GM21825 (cell line): ENCODE results near the gene RTN4RL1.

Experiments
- ATAC-seq: cut with Tn5 transposase; IDR thresholded peaks from one replicate; pipeline ENCODE4 v1.9.1; 2021; ENCODE audit warnings: mild to moderate bottlenecking, moderate library complexity; ENCODE audit not compliant: unreplicated experiment

RTN4RL1 gene

DNA sequence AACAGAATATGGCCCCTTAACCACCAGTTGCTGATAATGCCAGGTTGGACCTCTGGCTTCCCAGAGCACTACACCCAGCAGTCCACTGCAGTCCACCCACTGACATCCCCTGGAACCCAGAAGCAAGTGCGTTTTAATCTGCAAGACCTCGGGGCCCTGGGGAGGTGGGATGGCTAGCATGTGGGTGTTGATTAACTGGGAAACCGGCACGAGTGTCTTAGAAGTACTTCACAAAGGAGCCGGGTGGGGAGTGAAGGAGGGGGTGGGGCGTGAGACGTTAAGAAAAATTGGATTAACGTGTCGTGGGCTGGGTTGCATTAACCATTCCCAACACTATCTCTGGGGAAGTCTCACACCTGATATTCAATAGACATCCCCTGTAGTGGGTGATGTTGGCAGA lies 23.7 kb upstream of the RTN4RL1 start:
- no peak for ATAC-seq

DNA sequence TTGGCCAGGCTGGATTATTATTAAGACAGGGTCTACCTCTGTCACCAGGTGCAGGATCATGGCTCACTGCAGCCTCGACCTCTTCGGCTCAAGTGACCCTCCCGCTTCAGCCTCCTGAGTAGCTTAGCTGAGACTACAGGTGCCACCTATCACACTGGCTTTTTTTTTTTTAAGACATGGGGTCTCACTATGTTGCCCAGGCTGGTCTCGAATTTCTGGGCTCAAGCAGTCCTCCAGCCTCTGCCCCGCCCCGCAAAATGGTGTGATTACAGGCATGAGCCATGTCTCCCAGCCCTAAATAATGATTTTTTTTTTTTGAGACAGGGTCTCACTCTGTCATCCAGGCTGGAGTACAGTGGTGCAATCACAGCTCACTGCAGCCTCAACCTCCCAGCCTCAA lies 22.5 kb upstream of the RTN4RL1 start:
- no peak for ATAC-seq

DNA sequence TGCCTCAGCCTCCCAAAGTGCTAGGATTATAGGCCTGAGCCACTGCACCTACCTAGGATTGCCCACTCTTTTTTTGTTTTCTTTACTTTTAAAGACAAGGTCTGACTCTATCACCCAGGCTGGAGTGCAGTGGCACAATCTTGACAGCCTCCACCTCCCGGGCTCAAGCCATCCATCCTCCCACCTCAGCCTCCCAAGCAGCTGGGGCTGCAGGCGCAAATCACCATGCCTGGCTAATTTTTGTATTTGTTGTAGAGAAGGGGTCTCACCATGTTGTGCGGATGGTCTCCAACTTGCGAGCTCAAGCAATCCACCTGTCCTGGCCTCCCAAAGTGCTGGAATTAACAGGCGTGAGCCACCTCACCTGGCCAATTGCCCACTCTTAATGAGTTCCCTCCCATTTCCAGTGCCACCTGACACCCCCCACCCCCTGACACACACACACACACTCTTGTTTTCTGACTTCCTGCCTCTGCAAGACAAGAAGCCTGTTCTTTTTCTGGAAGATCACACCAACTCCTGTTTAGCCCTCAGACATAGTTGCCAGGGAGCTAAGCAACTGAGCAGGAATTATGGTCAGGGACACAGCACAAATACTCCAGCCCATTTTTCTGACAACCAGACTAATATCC lies 19.2 kb upstream of the RTN4RL1 start:
- ATAC-seq: no peak

- ATAC-seq: no peak
Measured at GRCh38 chr17:2043785-2044184, 18.7 kb upstream of the RTN4RL1 start.

- no peak for ATAC-seq
Measured at GRCh38 chr17:2042933-2043332, 17.8 kb upstream of the RTN4RL1 start.

- ATAC-seq: no peak
Measured at GRCh38 chr17:2042390-2042847, 17.3 kb upstream of the RTN4RL1 start.

DNA sequence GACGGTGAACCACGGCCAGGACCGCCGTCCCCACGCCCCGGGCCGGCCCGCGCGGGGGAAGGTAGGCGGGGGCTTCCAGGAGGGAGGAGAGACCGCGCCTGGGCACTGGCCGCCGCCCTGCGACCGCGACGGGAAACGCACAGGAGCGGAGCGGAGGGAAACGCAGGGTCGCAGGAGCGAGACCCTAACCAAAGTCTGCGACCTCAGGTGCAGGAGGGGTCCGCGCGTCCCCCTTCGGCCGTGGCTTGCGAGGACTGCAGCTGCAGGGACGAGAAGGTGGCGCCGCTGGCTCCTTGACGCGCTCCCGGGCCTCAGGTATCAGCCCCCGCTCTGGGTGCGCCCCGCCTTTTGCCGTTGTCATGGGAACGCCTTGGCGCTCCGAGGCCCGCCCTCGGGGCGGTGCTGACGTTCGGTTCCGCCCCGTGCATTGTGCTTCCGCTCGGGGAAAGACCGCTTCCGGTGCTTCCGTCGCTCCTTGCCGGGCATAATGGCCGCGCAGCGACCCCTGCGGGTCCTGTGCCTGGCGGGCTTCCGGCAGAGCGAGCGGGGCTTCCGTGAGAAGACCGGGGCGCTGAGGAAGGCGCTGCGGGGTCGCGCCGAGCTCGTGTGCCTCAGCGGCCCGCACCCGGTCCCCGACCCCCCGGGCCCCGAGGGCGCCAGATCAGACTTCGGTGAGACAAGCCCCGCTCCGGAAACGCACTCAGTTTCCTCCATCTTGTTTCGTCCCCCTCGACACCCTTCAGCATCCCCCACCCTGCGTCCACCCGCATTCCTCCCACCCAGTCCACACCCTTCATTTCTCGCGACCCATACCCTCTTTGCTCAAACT lies 16.6 kb upstream of the RTN4RL1 start, which contains the start of gene OVCA2:
TSS of gene OVCA2 (plus strand) at position 462 of the 829 bp plus-strand sequence. CDS start at position 488, 26 bp downstream.
- ATAC-seq: peak; percentile 79

DNA sequence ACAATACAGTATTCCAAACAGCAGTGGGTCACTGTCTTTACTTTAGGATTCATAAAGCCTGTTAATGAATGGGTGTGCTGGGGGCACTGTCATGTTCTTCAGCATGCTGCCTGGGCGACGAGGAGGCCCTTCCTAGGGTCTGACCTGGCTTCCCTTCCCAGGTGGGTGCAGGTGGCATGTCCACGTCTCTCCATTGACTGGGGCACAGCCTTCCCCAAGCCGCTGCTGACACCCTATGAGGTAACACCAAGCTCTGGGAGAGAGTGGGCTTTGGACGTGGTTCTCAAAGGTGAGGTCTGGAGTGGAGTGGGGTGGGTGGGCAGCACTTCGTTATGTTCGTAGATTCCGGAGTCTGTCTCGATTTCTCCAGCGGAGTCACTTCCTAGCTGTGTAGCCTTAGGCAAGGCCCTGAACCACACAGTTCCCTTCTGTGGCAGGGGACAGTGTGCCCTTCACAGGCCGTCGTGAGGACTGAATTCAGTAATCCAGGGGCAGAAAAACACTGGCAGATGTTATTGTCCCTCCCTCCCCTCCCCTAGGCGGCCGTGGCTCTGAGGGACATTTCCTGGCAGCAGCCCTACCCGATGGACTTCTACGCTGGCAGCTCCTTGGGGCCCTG lies 15.9 kb upstream of the RTN4RL1 start:
- ATAC-seq: no peak

DNA sequence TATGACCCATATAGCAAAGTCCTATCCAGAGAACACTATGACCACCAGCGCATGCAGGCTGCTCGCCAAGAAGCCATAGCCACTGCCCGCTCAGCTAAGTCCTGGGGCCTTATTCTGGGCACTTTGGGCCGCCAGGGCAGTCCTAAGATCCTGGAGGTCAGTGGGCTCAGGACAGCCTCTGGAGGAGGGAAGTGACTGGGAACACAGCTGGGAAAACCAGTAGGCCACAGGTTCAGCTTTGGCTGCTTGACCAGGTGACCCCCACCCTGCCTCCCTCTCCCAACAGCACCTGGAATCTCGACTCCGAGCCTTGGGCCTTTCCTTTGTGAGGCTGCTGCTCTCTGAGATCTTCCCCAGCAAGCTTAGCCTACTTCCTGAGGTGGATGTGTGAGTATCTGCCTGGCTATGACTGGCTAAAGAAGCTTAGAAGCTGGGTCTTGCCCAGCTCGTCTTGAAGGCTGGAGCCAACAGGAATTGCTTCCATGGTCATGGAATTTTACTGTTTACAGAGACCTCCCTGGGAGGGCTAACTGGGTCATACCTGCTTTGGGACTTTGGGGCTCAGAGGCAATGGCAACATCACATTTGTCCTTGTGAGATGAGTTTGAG lies 15.2 kb upstream of the RTN4RL1 start:
- ATAC-seq: no peak

DNA sequence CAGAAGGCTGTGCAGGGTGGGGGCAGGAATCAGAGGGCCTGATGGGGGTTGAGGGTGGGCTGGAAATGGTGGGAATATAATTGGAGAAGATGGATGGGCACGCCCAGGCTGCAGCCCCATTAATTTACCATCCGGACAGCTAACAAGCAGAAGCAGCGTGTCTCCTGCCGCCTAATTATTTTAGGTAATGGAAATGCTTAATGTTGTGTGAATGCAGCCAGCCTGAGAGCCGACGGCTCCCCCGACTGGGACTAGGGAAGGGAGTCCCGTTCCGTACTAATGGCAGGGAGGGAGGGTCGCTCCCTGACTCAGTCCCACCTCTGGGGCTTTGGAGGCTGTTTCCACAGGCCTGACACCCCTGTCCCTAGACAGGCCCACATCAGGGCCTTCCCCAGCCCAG lies 12.0 kb upstream of the RTN4RL1 start:
- no peak for ATAC-seq

GRCh38 chr17:2035541-2036488 lies 10.7 kb upstream of the RTN4RL1 start:
- no peak for ATAC-seq

DNA sequence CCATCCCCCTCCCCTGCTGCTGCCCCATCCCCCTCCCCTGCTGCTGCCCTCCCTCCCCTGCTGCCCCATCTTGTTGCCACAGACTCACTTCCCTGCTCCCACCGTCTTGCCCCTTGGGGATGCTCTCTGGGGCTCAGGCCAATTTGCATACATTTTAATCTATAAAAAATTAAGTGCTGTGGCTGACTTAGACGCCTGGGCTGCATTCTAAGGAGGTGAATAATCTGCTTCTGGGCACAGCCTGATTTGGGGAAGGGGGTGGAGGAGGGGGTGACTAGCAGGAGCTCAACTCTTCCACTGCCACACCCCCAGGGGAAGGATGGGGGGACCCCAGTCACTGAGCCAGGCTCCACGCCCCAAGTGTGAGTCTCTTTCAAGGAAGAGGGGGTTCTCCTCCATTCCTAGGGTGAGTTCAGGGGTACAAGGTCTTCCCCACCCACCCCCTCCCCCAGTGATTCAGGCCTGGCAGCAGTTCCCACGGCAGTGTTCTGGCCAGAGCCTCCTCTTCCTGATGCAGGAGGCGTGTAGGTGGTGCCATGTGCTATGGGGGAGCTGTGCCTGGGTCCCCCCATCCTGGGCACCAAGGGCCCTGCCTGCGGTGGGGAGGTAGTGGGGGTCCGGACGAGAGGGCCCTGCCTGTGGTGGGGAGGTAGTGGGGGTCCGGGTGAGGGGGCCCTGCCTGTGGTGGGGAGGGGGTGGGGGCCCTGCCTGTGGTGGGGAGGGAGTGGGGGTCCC lies 9.8 kb upstream of the RTN4RL1 start:
- no peak for ATAC-seq

- ATAC-seq: no peak
Measured at GRCh38 chr17:2034157-2034556, 9.0 kb upstream of the RTN4RL1 start.

DNA sequence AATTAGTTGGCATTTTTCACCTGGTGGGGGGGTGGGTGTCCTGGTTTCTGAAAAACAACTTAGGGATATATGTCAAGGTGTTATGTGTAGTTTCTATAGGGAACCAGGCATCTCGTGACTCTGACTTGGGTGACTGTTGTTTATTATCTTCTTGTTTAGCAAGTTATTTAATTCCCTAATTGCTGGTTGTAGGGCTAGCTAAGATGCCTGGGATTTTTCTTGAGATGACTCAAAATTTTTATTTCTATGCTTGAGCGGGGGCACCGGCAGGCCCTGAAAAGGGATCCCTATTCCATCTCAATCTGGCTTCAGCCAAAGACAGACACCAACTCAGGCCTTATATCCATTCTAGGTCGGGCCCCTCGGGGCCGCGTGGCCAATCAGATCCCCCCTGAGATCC lies 8.0 kb upstream of the RTN4RL1 start:
- ATAC-seq: no peak

GRCh38 chr17:2030779-2031163 lies 5.6 kb upstream of the RTN4RL1 start:
- ATAC-seq: no peak

GRCh38 chr17:2029911-2030778 lies 5.0 kb upstream of the RTN4RL1 start, which contains the start of gene DPH1:
Gene DPH1 (plus strand): TSS chr17:2030153. CDS start chr17:2030170, 17 bp downstream.
- ATAC-seq: peak; percentile 59

- ATAC-seq: no peak
Measured at GRCh38 chr17:2028737-2029136, 3.6 kb upstream of the RTN4RL1 start.

DNA sequence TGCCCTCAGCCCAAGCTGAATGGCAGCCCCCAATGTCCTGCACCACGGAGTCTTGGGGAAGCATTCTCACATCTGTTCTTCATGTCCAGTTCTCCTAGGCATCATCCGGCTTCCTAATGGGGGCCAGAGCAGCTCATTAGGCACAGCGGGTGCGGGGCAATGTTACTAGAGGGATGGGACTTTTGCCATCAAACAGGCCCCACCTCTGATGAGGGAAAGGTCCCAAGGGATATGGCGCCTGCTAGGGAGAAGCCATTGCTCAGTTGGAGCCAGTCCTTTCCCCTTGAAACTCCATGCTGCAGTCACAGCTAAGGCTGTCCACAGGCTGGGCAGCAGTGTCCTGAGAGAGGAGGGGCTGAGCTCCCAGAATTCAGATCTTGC lies 3.1 kb upstream of the RTN4RL1 start:
- no peak for ATAC-seq
